ENCODE measurements around the gene KRT28. TPM values are rescaled to one million over a fixed set of nuclear protein-coding genes. Genes with fewer than 3 reads are reported as not detected.

Gene KRT28
- total and polyA plus RNA-seq, 2 experiments from 2014 or later, result not detected

DNA sequence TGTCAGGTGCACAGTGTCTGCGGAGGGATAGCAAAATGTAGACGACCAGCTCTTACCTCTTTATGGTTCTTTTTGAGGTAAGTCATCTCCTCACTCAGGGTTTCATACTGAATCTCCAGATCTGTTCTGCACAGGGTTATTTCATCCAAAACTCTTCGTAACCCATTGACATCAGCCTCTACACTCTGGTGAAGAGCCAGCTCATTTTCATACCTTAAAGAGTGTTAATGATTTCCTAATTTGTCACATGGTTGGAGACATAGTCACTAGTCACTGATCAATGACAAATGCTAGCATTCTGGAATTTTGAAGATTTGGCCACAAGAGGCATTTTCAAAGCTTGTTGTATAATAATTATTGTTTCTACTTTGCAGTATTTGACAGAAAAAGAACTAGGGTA is 46.0 kb downstream of the KRT28 start (continued):
- TF ChIP-seq, protein P1, sequence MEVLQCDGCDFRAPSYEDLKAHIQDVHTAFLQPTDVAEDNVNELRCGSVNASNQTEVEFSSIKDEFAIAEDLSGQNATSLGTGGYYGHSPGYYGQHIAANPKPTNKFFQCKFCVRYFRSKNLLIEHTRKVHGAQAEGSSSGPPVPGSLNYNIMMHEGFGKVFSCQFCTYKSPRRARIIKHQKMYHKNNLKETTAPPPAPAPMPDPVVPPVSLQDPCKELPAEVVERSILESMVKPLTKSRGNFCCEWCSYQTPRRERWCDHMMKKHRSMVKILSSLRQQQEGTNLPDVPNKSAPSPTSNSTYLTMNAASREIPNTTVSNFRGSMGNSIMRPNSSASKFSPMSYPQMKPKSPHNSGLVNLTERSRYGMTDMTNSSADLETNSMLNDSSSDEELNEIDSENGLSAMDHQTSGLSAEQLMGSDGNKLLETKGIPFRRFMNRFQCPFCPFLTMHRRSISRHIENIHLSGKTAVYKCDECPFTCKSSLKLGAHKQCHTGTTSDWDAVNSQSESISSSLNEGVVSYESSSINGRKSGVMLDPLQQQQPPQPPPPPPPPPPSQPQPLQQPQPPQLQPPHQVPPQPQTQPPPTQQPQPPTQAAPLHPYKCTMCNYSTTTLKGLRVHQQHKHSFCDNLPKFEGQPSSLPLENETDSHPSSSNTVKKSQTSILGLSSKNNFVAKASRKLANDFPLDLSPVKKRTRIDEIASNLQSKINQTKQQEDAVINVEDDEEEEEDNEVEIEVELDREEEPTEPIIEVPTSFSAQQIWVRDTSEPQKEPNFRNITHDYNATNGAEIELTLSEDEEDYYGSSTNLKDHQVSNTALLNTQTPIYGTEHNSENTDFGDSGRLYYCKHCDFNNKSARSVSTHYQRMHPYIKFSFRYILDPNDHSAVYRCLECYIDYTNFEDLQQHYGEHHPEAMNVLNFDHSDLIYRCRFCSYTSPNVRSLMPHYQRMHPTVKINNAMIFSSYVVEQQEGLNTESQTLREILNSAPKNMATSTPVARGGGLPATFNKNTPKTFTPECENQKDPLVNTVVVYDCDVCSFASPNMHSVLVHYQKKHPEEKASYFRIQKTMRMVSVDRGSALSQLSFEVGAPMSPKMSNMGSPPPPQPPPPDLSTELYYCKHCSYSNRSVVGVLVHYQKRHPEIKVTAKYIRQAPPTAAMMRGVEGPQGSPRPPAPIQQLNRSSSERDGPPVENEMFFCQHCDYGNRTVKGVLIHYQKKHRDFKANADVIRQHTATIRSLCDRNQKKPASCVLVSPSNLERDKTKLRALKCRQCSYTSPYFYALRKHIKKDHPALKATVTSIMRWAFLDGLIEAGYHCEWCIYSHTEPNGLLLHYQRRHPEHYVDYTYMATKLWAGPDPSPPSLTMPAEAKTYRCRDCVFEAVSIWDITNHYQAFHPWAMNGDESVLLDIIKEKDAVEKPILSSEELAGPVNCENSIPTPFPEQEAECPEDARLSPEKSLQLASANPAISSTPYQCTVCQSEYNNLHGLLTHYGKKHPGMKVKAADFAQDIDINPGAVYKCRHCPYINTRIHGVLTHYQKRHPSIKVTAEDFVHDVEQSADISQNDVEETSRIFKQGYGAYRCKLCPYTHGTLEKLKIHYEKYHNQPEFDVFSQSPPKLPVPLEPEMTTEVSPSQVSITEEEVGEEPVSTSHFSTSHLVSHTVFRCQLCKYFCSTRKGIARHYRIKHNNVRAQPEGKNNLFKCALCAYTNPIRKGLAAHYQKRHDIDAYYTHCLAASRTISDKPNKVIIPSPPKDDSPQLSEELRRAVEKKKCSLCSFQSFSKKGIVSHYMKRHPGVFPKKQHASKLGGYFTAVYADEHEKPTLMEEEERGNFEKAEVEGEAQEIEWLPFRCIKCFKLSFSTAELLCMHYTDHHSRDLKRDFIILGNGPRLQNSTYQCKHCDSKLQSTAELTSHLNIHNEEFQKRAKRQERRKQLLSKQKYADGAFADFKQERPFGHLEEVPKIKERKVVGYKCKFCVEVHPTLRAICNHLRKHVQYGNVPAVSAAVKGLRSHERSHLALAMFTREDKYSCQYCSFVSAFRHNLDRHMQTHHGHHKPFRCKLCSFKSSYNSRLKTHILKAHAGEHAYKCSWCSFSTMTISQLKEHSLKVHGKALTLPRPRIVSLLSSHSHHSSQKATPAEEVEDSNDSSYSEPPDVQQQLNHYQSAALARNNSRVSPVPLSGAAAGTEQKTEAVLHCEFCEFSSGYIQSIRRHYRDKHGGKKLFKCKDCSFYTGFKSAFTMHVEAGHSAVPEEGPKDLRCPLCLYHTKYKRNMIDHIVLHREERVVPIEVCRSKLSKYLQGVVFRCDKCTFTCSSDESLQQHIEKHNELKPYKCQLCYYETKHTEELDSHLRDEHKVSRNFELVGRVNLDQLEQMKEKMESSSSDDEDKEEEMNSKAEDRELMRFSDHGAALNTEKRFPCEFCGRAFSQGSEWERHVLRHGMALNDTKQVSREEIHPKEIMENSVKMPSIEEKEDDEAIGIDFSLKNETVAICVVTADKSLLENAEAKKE (CRISPR knock-in tag; IDR thresholded peaks at IDR 0.05), result no peak
- TF ChIP-seq JUNB (IDR thresholded peaks at IDR 0.05; ENCODE audit: unreplicated experiment), result no peak
- no peak for TF ChIP-seq POLR2AphosphoS5 (IDR thresholded peaks at IDR 0.05; ENCODE audit: low read depth)

DNA sequence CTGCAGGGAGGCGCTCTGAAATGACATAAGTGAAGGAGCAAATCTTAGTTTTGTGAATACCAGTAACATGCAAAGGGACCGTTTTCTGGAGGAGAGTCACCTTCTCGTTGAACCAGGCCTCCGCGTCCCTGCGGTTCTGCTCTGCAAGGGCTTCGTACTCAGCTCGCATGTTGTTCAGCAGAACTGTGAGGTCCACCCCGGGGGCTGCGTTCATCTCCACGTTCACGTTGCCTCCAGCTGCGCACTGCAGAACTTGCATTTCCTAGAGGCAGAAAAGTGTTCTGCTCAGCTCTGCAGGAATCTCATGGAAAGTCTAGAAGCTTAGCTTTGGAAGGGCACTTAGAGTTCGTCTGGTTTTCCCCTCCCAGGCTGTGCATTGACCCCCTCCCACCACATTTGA is 48.7 kb downstream of the KRT28 start:
- no peaks in the 10 kb centered on the region for H3K36me3 Mint-ChIP-seq (ENCODE audit: low read depth)
- H3K27me3 Mint-ChIP-seq (ENCODE audit: insufficient read depth, low read depth, poor library complexity), result no peaks in the 10 kb centered on the region
- no peaks in the 10 kb centered on the region for H4K20me1 ChIP-seq (replicated peaks; ENCODE audit: insufficient read depth)
- no peak overlapping the region for H3K27ac ChIP-seq (ENCODE audit: low read depth)
- H3K4me2 ChIP-seq, result no peak overlapping the region
- ATAC-seq (no peak), DNase-seq (ENCODE audit: low spot score) (no peak)
- no peak overlapping the region for H3K27ac Mint-ChIP-seq
- H3K79me2 ChIP-seq (replicated peaks; ENCODE audit: insufficient read depth), result no peaks in the 10 kb centered on the region
- peaks cover 4% of the 10 kb centered on the region; the same call in 1 of the 3 replicates for H3K4me1 Mint-ChIP-seq
- H3K36me3 ChIP-seq (ENCODE audit: insufficient read depth), result no peaks in the 10 kb centered on the region
- no peaks in the 10 kb centered on the region for H3F3A ChIP-seq (replicated peaks; ENCODE audit: low read depth)
- H3K9me3 Mint-ChIP-seq, result no peaks in the 10 kb centered on the region
- no peak overlapping the region for H3K4me3 Mint-ChIP-seq
- H3K4me3 ChIP-seq, result no peak overlapping the region
- no peaks in the 10 kb centered on the region for H3K9me2 ChIP-seq (ENCODE audit: insufficient read depth)
- no peak overlapping the region for H2AFZ ChIP-seq
- H3K27me3 ChIP-seq (ENCODE audit: insufficient read depth), result no peaks in the 10 kb centered on the region
- no peaks in the 10 kb centered on the region for H3K4me1 ChIP-seq (ENCODE audit: insufficient read depth)
- TF ChIP-seq ZNF114 (CRISPR knock-in tag; IDR thresholded peaks at IDR 0.05), result no peak
- TF ChIP-seq, protein P1 (CRISPR knock-in tag; IDR thresholded peaks at IDR 0.05), result no peak
- TF ChIP-seq, protein P2, sequence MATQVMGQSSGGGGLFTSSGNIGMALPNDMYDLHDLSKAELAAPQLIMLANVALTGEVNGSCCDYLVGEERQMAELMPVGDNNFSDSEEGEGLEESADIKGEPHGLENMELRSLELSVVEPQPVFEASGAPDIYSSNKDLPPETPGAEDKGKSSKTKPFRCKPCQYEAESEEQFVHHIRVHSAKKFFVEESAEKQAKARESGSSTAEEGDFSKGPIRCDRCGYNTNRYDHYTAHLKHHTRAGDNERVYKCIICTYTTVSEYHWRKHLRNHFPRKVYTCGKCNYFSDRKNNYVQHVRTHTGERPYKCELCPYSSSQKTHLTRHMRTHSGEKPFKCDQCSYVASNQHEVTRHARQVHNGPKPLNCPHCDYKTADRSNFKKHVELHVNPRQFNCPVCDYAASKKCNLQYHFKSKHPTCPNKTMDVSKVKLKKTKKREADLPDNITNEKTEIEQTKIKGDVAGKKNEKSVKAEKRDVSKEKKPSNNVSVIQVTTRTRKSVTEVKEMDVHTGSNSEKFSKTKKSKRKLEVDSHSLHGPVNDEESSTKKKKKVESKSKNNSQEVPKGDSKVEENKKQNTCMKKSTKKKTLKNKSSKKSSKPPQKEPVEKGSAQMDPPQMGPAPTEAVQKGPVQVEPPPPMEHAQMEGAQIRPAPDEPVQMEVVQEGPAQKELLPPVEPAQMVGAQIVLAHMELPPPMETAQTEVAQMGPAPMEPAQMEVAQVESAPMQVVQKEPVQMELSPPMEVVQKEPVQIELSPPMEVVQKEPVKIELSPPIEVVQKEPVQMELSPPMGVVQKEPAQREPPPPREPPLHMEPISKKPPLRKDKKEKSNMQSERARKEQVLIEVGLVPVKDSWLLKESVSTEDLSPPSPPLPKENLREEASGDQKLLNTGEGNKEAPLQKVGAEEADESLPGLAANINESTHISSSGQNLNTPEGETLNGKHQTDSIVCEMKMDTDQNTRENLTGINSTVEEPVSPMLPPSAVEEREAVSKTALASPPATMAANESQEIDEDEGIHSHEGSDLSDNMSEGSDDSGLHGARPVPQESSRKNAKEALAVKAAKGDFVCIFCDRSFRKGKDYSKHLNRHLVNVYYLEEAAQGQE (IDR thresholded peaks at IDR 0.05; ENCODE audit: unreplicated experiment), result no peak

Data from GM23338 (cell line).